HG02852 (cell line): ENCODE results near the gene ITPKB.
"Not testable (repeated sequence)": the region's sequence is repeated elsewhere in the genome, so short reads cannot be mapped to it uniquely, and the experiment has no call there.

Experiments used
- ATAC-seq: cut with Tn5 transposase; IDR thresholded peaks from one replicate; pipeline ENCODE4 v1.9.1; 2021; ENCODE audit warnings: mild to moderate bottlenecking, moderate library complexity; ENCODE audit not compliant: unreplicated experiment

ITPKB gene

DNA sequence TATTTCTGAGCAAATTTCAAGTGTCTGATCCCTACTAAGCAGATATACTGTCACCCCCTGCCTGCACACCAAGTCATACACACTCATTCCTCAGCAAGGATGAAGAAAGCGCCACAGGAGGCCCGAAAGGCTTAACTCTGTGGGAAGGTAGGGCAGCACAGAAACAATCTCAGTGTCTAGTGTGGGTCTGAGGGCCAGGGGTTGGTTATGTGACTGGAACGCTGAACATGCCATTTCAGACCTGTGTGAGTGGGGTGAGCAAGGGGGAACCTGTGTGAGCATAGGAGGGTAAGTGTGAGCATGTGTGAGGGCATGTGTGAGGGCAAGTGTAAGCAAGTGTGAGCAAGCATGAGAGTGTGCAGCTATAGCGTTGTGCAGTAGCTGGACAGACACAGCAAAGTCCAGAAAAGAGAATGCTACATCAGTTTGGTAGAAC, 6.2 kb downstream of the ITPKB start:
- no peak for ATAC-seq

DNA sequence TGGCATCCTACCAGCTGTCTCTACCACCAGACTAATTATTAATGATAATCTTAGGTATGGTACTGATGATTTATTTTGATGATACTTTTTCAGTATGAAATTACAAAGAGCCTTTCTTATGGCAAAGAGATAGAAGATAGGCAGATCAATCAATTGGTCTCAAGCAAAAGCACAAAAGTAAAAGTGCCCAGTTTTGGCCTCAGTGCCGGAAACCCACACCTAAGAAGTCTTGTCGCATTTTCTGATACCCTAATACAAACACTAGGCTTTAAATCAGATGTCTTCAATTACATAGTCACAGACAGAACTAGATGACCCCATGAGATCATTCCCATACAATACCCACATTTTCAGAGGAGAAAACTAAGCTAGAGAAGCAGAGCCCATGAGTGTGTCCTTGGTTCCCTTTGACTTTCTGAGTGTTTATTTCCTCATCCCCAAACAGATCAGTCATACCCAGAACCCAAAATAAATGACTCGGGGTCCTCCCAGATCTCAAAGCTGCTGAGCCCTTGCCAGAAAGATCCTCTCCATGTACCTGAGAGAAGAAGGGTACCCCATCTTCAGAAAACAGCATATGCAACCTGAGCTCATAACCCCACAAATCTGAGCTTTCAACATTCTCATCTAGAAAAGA, 7.7 kb downstream of the ITPKB start:
- ATAC-seq = no peak

DNA sequence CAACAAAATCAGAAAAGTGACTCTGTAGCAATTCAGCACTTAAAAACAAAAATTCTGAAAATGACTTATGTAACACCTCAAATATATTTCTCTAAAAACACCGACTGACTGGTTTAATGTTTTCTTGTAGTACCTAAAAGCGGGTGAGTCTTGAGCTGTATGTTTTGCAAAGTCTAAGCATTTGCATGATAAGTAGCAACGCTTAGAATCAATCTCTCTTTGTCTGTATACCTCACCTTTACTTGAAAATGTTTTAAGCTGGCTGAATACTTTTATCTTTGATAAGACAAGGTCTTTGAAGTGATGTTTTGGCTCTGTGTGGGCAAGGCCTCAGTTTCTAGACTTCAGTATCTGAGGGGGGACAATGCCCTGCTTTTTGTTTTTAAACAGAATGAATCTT, 8.2 kb downstream of the ITPKB start:
- ATAC-seq = no peak

DNA sequence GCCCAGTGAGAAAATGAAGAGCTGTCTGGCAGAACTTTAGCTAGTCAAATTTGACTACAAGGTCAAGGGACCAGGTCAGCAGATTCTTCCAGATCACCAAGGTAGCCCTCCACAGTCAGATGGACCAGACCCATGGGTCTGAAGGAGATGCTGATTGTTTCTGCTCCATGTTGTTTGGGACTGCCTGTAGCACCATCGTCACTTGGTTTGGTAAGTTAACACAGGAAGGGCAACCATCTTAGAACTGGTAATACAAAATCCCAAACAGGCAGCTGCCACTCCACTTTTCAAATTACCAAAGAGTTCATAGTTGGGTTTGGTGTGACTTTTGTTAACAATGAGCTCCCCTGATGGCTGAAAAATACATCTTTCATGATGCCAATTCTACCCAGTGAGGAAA, 9.0 kb downstream of the ITPKB start:
- ATAC-seq = no peak

DNA sequence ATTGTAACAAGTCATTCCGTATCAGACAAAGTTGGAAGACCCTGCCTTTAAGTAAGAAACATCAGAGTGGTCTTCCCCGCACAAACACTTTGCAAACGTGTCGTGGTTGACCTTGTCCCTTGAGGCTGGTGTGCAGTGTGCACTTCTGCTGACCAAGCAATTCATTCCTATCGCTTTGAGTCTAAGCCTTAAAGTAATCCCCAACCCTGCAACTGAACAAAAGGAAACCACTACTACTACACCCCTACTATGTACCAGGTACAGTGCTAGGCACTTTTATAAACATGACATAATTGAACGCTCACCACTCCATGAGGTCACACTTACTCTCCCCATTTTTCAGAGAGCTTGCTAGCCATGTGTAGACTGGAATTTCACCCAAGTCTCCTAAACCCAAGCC, 10.6 kb downstream of the ITPKB start:
- ATAC-seq = no peak

DNA sequence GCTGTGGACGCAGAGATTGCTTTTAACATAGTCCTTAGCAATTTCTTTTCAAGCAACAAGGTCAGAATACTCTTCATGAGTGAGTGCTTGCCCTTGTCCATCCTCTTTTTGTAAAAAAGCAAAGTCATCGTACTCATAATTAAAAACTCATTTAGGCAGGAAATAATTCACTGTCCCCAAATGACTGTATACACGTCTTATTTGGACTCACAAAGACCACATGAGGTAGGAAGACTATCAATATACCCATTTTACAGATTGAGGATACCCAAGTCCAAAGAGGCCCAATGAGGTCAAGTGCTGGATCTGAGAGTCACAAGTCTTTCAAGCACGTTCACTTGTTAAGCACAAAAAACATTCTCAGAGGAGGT, 13.2 kb downstream of the ITPKB start:
- no peak for ATAC-seq

DNA sequence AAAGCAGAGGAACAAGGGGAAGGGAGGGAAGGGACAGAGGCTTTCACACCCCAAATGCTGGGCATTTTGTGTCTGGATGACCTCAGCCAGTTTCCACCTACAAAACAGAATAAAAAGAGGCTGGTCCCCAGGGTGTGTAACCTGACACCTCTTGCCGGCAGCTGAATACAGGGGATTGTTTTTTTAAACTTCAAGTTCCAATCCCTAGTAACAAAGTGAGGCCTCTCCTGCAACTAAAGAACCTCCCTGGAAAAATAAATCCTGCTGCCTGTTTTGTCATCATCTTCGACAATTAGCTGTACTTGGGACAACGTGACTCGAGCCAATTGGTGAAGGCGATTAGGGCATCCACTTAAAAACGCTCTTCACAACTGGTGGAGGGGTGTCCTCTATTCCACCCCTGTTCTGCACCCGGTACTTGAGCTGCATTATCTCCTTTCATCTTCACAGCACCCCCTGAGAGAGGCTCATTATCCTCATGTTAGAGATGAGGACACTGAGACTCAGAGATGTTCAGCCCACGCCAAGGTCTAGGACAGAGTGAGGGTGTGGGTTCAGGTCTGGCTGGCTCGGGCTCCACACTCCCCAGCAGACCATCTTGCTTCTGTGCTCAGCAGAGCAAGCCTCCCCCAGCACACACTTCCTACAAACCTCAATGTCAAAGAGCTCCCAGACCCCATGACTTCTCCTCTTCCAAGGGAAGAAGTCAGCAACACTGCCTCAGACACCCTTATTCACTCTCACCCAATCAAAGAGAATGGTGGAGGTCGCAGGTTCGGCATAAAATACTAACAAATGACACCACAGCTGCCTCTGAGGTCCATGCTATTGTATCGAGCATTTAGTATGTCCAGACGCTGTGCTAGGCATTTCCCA, 15.2 kb downstream of the ITPKB start:
- no peak for ATAC-seq

DNA sequence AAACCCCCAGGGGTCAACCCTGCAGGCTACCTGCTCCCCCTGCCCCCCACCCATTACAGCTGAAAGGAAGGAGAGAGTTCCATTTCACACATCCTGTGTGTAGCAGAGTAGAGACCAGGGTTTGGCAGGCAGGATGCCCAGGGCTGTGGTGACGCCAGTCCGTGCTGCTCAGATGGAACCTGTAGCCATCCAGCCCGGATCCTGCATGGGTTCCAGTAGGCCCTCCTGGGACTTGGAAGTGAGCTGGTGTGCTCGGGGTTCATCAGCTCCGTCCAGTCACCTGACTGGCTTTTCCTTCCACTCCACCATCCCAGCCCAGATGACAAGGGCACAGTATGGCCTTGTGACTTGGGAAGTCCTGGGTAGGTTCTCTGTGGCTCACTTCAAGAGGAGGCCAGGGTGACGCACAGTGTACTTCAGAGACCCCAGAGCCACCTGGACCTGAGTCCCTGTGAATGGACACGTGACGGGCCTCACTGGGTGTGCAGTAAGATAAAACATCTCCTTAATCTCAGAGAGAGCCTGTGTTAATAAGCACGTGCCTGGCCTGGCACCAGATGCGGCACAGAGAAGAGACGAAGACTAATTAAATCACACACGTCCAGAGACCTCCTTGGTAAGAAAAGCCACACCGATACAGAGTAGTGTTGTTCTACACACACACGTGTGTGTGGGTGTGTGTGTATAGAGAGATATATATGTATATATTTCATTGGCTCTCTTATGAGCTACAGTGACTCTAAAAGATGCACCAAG, 16.0 kb downstream of the ITPKB start:
- ATAC-seq = no peak

DNA sequence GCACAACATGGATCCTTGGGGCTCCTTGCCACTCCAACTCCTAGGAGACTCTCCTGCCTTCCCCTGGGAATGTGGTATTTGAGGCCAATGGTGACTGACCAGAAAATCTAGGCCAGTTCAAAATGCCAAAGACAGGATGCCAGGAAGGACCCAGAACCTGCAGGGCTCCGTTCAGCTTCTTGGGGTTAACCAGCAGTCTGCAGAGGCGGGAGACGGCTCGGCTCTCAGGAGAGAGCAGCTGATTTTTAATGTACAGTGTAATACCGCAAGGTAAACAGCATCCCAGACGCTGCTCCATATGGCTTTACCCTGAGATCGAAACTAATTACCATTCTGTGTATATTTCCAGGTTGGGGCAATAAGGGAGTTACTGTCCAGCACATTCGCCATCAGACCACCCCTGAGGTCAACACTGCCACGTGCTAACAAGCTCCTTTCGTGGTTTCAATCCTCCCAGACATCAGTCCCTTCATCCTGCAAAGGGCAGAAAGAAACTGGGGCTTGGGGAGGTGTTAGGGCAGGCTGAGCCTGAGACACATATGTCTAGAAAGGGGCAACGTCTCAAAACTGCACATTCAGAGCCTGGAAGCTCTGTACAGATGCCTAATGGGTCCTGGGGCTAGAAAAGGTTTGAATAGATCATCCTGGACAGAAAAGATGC, 16.7 kb downstream of the ITPKB start:
- ATAC-seq = no peak

DNA sequence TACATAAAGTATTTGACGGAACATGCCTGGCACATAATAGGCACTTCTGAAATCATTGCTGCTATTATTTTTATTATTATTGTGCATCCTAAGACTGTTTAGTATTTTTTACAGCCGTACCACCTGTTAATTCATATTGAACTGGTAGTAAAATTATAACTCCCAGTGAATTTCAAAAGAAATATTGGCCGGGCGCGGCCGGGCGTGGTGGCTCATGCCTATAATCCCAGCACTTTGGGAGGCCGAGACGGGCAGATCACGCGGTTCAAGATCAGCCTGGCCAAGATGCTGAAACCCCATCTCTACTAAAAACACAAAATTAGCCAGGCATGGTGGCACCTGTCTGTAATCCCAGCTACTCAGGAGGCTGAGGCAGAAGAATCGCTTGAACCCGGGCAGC, 18.5 kb downstream of the ITPKB start:
- not testable (repeated sequence) for ATAC-seq

DNA sequence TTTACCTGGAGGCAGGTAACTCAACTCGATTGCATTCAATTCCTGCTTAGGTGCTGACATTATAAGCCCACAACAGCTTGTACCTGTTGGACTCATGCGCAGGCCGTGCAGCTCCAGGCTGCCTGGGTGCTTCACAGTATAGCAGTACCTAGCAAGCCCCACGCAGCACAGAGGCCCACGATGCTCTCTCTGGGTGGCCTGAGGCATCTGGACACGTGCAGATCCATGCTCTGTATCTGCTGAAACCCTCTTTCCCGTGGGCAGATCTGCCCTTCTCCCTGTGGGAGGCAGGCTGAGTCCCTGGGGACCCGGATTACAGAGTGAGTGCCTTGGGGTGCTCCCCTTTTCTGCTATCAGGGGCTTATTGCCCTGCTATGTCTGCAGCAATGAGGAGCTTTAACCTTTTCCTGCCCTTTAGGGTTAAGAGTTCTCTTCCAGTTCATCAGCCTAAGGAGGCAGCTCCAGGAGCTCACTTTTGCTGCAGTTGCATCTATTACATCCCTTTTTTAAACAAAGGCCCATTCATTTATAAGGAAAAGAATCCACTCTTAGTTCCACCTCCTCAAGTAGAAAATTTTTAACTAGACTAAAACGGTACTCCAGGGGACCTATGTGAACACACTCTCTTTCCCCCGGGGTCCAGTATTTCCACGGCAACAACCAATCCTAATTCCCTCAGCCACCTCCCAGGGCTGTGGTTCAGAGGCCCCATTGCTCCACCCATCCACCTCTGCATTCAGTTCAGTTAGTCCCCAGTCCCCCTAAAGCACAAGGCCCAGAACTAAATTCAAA, 19.3 kb downstream of the ITPKB start:
- ATAC-seq = no peak

DNA sequence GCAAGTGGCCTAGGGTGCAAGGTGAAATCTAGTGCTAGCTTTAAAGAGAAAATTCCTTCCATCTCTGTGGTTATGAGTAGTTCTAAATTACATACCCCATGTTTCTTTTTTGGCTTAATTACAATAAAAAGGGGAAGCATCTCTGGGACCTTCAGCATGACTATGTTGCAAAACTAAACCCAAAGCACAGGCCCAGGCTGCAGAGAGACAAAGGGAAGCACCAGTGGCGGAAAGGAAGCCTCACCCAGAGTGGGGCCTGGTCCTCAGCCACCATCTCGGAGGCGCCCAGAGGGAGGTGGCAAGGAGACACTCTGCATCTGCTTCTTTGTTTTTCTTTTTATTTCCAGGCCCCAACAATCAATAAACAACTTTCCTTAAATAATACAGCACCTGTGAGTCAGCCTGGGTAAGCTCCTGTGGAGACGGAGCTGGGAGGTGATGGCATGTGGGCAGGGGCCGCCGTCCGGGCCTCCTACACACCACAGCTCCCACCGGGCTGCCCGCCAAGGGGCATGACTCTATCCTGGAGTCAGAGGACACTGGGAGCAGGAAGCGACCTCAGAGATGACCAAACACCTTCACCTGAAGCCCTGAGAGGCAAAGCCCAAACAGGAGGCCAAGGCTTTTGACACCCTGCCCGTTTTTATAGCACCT, 21.7 kb downstream of the ITPKB start:
- ATAC-seq = no peak

DNA sequence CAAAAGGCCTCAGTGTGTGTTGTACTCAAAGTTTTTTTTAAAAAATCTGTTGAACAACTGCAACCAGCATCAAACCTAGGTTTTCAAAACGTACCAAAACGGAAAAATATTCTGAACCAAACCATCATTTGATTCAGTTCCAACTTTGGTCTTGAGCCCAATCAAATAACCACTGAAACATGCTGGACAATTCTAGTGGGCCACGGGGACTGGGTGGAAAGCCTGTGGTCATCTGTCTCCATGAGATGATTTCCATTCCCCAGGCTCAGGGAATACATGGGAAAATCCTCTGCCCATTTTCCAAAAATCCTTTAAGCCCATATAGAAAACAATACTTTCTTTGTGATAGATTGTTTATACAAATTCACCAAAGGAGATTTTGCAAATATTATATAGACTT, 22.5 kb downstream of the ITPKB start:
- ATAC-seq = no peak

DNA sequence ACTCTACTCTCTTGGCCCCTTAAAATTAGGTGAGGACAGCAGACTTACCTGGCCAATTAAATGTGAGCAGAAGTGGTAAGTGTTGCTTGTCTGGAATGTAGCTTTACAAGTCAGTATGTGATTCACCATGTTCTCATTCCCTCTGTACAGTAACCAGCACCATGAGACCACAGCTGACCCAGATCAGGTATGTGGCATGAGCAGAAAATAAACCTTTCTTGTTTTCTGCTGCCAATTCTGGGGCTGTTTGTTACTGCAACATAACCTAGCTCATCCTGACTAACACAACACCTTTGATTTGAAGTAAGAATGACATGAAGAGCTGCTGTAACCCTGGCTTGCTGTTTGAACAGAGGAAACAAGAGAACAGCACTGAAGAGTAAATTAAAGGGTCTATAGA, 24.9 kb downstream of the ITPKB start:
- no peak for ATAC-seq

DNA sequence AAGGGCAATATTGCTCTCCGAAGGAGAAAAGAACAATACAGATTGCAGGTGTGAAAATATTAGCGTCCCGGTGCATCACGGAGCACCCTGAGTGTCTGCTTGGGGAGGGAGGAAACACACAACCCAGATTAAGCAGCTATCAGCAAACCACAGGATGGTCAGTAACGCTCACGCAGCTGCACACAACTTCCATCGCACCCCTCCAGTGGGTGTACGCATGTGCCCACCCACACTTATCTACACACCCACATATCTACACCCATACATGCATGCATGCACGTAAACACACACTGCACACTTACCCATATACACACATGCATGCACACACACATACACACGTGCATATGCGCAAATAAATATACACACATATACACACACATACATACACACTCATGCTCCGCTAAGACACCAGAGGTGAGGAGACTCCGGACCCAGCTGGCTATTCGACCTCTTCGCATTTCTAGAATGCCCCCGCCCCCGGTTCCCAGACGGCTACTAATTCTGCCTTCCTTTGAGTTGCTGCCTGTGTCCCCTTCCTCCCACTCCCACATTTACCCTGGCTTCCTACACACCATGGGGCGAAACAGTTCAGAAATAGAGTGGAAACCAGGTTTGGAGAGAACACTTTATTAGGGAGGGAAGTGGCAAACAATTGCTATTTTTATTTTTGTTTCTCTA, 26.2 kb downstream of the ITPKB start:
- no peak for ATAC-seq

DNA sequence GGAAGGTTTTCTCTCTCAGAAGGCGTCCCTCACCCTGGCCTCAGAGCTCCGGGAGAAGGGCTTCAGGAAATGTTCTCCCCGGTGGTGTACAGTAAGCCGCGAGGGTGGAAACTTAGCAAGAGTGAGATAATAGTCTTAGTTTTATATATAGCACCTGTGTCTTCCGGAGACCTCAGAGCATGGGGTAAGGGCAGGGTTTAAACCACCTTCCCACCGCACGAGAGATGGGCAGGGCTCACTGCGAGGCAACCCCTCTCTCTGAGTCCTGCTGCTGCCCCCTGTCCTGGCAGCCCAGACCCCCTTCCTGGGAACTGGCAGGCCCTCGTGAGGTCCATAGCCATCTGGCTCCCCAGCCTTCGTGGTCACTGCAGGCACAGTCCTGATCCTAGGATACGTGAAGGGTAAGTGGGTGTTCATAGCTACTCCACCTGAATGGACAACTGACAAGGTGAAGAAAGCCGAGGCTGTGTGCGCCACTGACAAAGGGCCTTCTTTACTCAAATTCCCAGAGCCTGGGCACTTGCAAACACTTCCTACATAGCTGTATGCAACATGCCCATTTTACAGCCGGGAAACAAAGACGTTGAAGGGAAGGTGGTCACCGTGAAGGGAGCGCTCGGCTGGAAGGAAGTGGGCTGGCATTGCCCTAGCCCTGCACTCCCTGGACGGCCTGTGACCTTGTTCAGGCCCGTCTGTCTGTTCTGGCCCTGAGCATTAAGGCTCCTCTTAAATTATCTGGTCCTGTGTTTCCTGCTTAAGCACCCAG, 26.9 kb downstream of the ITPKB start:
- ATAC-seq = peak; percentile 82

DNA sequence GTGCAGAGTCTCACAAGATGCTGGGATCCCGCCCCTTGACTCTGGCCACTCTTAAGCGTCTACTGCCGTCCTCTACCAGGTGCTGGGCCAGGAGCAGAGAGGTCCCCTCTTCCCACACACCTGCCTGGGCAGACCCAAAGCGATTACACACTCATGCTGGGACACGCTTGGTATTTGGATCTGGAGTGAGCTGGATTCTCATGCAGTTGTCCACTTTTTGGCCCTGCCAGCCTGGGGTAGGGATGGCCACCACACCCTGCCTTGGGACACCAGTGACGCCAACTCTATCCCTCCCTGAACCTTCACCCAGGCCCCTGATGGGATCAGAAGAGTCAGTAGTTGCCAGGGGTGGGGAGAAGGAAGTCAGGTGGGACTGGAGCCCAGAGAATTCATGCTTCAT, 28.6 kb downstream of the ITPKB start:
- no peak for ATAC-seq

DNA sequence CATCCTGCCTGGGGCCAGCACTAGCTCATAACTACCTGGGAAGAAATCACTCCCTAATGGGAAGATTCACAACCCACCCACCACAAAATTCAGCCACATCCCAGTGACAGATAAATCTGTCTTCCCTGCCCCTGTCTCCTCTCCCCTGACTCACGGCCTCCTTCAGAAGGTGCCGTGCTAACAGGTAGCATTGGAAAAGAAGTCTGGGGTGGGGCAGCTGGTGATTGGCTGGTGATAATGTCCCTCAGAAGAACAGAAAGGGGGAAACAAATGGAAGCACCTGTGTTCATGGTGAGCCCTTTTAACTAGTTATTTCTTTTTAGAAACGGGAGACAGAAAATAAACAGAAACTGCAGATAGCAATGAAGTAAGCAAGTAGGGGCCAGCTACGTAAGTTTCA, 29.1 kb downstream of the ITPKB start:
- no peak for ATAC-seq

DNA sequence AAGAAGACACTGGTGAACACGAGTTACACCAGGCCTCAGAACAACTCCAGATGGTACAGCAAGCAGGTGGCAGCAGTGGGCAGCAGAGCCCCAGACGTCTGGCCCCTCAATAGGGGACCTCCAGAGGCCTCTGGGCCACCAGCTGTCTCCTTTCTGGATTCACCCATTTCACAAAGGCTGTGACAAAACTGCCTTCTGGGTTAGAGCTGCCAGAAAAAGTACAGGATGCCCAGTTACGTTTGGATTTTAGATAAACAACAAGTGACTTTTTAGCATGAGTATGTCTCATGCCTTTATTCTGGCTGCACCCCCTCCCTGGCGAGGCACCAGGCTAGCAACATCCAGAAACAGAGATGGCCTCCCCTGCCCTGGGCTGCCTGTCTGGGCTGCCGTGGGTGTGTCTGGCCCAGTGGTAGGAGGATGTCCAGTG, 30.1 kb downstream of the ITPKB start:
- no peak for ATAC-seq
